ENCODE results near the gene TUBB3. TPM values are rescaled to one million over a fixed set of nuclear protein-coding genes. Genes with fewer than 3 reads are reported as not detected.

TUBB3 gene
- total and polyA plus RNA-seq, 9 of the 15 experiments (the other 6 are each of a cell fraction or from before 2014, with no cell fraction given): 0.18 to 12.5 (median 5.0) TPM

DNA sequence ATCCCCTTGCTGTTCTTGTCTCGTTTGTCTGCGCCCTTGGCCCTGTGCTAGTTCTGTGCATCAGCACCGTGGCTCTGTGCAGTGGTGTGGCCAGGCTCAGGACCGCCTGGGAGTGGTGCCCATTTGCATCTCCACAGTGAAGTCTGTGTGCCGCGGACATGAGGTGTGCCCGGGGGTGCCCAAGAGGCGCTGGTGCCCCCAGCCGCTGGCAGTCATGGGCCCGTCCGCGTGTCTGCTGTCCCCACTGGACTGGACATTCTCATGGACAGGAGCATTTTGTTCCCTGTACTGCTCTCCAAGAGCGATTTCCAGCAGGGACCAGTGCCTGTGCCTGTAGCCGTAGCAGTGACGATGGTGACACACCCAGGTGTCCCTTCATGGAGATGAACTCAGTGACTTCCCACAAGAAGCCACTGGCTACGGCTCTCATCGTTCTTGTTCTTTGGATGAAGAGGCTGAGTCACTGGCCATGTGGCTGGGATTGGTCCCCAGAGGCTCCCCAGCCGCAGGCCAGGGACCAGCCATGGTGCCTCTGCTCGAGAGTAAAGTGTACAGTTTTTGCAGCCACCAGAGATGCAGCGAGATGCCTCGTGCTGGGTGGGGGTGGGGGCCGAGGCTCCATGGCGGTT lies 17.5 kb upstream of the TUBB3 start:
- POLR2A ChIA-PET: interaction anchor here (1.2 to 1.8 kb wide), 2 partner anchors 11 kb away, joined by 3 to 8 read pairs; no protein-coding TSS in a partner anchor

More for the DNA sequence above, 17.5 kb upstream of the TUBB3 start:
- TF ChIP-seq TEAD4 (IDR thresholded peaks at IDR 0.05; ENCODE audit: low read length) (no peak), TEAD4 (CRISPR knock-in tag; IDR thresholded peaks at IDR 0.05; ENCODE audit: borderline replicate concordance) (no peak), KLF10 (CRISPR knock-in tag; IDR thresholded peaks at IDR 0.05) (no peak), POLR2A (conservative IDR thresholded peaks at IDR 0.05) (peak; percentile 26; the same call in 1 of the 2 replicates), HMGN3 (IDR thresholded peaks at IDR 0.05; ENCODE audit: borderline replicate concordance, extremely low read depth, insufficient read length, low read depth, low read length) (peak; percentile 9), NFIC (IDR thresholded peaks at IDR 0.05) (no peak), POLR2G (IDR thresholded peaks at IDR 0.05; ENCODE audit: low read depth, low read length) (peak; percentile 46), MBD1 (CRISPR knock-in tag; IDR thresholded peaks at IDR 0.05) (no peak), HDGF (IDR thresholded peaks at IDR 0.05) (no peak), ELF4 (CRISPR knock-in tag; IDR thresholded peaks at IDR 0.05) (no peak), ELK3 (CRISPR knock-in tag; IDR thresholded peaks at IDR 0.05) (no peak), HDAC8 (tag; IDR thresholded peaks at IDR 0.05) (no peak), ATF1 (CRISPR knock-in tag; IDR thresholded peaks at IDR 0.05) (no peak), ATF1 (tag; IDR thresholded peaks at IDR 0.05) (no peak)
- TF ChIP-seq, protein P1, sequence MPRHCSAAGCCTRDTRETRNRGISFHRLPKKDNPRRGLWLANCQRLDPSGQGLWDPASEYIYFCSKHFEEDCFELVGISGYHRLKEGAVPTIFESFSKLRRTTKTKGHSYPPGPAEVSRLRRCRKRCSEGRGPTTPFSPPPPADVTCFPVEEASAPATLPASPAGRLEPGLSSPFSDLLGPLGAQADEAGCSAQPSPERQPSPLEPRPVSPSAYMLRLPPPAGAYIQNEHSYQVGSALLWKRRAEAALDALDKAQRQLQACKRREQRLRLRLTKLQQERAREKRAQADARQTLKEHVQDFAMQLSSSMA (CRISPR knock-in tag; IDR thresholded peaks at IDR 0.05): no peak
- H3K4me3 ChIP-seq: no peak overlapping the region
- CTCF ChIA-PET (ENCODE audit: low intra/inter-chr PET ratio): no interaction called here
- peaks cover 0 to 11% of the 10 kb centered on the region in 2 experiments; a peak in 2 of 5 replicates for H3K4me1 ChIP-seq (replicated peaks in 1 of 2; ENCODE audit: control insufficient read depth in 2 of 2, insufficient read depth in 2 of 2, low read length in 2 of 2)
- no TSS peak for BruUV-seq (replicated peaks)
- no peaks in the 10 kb centered on the region for H4K20me1 ChIP-seq (replicated peaks; ENCODE audit: control insufficient read depth, insufficient read depth, low read length)
- in situ Hi-C loops (cut with MboI) (no loop called here), intact Hi-C loops (cut with micrococcal nuclease) (no loop called here)
- no peaks in the 10 kb centered on the region for H3K27me3 ChIP-seq (ENCODE audit: control insufficient read depth in 2 of 2, insufficient read depth in 2 of 2, low read length in 2 of 2)
- no peaks in the 10 kb centered on the region; the same call in 1 of the 2 replicates for H3K9me3 ChIP-seq (replicated peaks; ENCODE audit: control insufficient read depth, insufficient read depth, low read depth, low read length)
- 90% methylated on average over 17 of the region's 23 CpGs for WGBS (ENCODE audit: insufficient coverage, low coverage, missing lambda C conversion rate)
- DNase-seq (ENCODE audit: extremely low read depth in 1 of 4, low spot score in 3 of 4): no peak
- no peak overlapping the region for H3K27ac ChIP-seq (ENCODE audit: extremely low read depth, low read depth, low read length)
- no peak overlapping the region for H2AFZ ChIP-seq (ENCODE audit: low read depth, low read length)
- FAIRE-seq: no peak
- peaks cover 72% of the 10 kb centered on the region; the same call in 2 of the 3 replicates for H3K36me3 ChIP-seq (ENCODE audit: control insufficient read depth, insufficient read depth, low read length)
- no peaks in the 10 kb centered on the region for H3K79me2 ChIP-seq (ENCODE audit: control insufficient read depth, insufficient read depth, low read length)
- ATAC-seq: no peak
- H3K9me1 ChIP-seq (ENCODE audit: control insufficient read depth, insufficient read depth, low read length): no peaks in the 10 kb centered on the region
- H3K9ac ChIP-seq (ENCODE audit: insufficient read depth in 1 of 2, low read depth in 2 of 2, low read length in 2 of 2): no peak overlapping the region; a peak in 1 of 4 replicates
- no peak overlapping the region for H3K4me2 ChIP-seq (ENCODE audit: insufficient read depth, low read length)

Measured in K562 (cell line).